A549 (cell line): Measurements from ENCODE around the gene BRD3OS. TPM values are rescaled to one million over a fixed set of nuclear protein-coding genes. Genes with fewer than 3 reads are reported as not detected.

Source experiments
- ATAC-seq, 2 experiments: fragments of 200-7000 bp in 1 of 2; fragments of >200 bp in 1 of 2; cut with Nextera tagmentation in 1 of 2; cut with Tn5 transposase in 1 of 2; 3 replicates each; pipeline versions ENCODE4 v1.8.0 to v1.9.1; 2018 to 2020; ENCODE audit warnings: mild to moderate bottlenecking in 1 of 2, moderate library complexity in 1 of 2
- CTCF ChIA-PET: fragments of 300-600 bp; sonication (Branson Sonifier 250); formaldehyde crosslinking; extraction: SDS; loops from one replicate; lab custom pipeline; 2021; ENCODE audit warnings: antibody characterized with exemption, inconsistent platforms; lab: Yijun Ruan, JAX
- POLR2A ChIA-PET: fragments of 350-600 bp; formaldehyde crosslinking; extraction: SDS; loops from one replicate; lab custom pipeline; 2021; ENCODE audit warnings: antibody characterized with exemption, inconsistent platforms; lab: Yijun Ruan, JAX
- DNase-seq, 2 experiments: peaks; one replicate each; pipeline versions ENCODE4 v3.0.0 to v3.0.0-alpha.2; 2011 to 2016; ENCODE audit warnings: low read depth in 1 of 2, low spot score in 1 of 2
- FAIRE-seq: peaks from 2 replicates; lab custom pipeline; 2011; peaks lifted over from hg19 to GRCh38; lab: Jason Lieb, UNC
- H3K27ac ChIP-seq, 2 experiments: fragments of >200 bp; sonication (Bioruptor Twin); formaldehyde crosslinking; 3 replicates each; pipeline ENCODE4 v1.5.1; 2016 to 2017
- H3K4me1 ChIP-seq: fragments of >200 bp; sonication (Bioruptor Twin); formaldehyde crosslinking; 3 replicates; pipeline ENCODE4 v1.6.1; 2016
- H3K4me2 ChIP-seq: fragments of >200 bp; sonication (Bioruptor Twin); formaldehyde crosslinking; 3 replicates; pipeline ENCODE4 v1.6.1; 2016
- H3K4me3 ChIP-seq: fragments of >200 bp; sonication (Bioruptor Twin); formaldehyde crosslinking; 3 replicates; pipeline ENCODE4 v1.5.1; 2016
- H3K9me3 ChIP-seq: fragments of >200 bp; sonication (Bioruptor Twin); formaldehyde crosslinking; 3 replicates; pipeline ENCODE4 v1.6.1; 2016
- CBX8 ChIP-seq: fragments of 200-600 bp; sonication (generic); IDR thresholded peaks from 2 replicates; pipeline ENCODE4 v1.6.1; 2016
- CHD2 ChIP-seq: fragments of 150-350 bp; IDR thresholded peaks from 2 replicates; pipeline ENCODE4 v1.6.1; 2014; ENCODE audit warnings: low read length; ENCODE audit not compliant: partially characterized antibody
- EHF ChIP-seq: fragments of 250-450 bp; sonication (Bioruptor Pico); IDR thresholded peaks from 2 replicates; pipeline ENCODE4 v1.5.0; 2020; ENCODE audit warnings: mild to moderate bottlenecking
- EHMT2 ChIP-seq: fragments of 200-600 bp; sonication (generic); IDR thresholded peaks from 2 replicates; pipeline ENCODE4 v1.6.1; 2016; ENCODE audit warnings: antibody characterized with exemption, low read depth, mild to moderate bottlenecking, moderate library complexity
- ELK1 ChIP-seq: fragments of 150-350 bp; IDR thresholded peaks from 2 replicates; pipeline ENCODE4 v1.6.1; 2014; ENCODE audit warnings: low read depth, mild to moderate bottlenecking, low read length
- ESRRA ChIP-seq: fragments of 150-350 bp; IDR thresholded peaks from 2 replicates; pipeline ENCODE4 v1.6.1; 2014; ENCODE audit warnings: mild to moderate bottlenecking, low read length, borderline replicate concordance
- FOSB ChIP-seq: fragments of 250-450 bp; sonication (Bioruptor Pico); IDR thresholded peaks from 2 replicates; pipeline ENCODE4 v1.5.0; 2020; ENCODE audit warnings: mild to moderate bottlenecking, moderate library complexity
- FOXS1 ChIP-seq: fragments of 250-450 bp; sonication (Bioruptor Pico); IDR thresholded peaks from 2 replicates; pipeline ENCODE4 v1.5.0; 2020; ENCODE audit warnings: mild to moderate bottlenecking, moderate library complexity
- HEYL ChIP-seq: fragments of 250-450 bp; sonication (Bioruptor Pico); IDR thresholded peaks from 2 replicates; pipeline ENCODE4 v1.8.0; 2021; ENCODE audit warnings: mild to moderate bottlenecking, moderate library complexity
- HMGXB4 ChIP-seq: fragments of 250-450 bp; sonication (Bioruptor Pico); IDR thresholded peaks from 2 replicates; pipeline ENCODE4 v1.5.0; 2021; ENCODE audit warnings: mild to moderate bottlenecking, moderate library complexity, borderline replicate concordance
- HOXB13 ChIP-seq: fragments of 250-450 bp; sonication (Bioruptor Pico); IDR thresholded peaks from 2 replicates; pipeline ENCODE4 v1.5.0; 2020; ENCODE audit warnings: low read depth, mild to moderate bottlenecking, moderate library complexity
- KDM5A ChIP-seq: fragments of 200-600 bp; sonication (generic); IDR thresholded peaks from 2 replicates; pipeline ENCODE4 v1.6.1; 2016; ENCODE audit warnings: antibody characterized with exemption, mild to moderate bottlenecking
- POLR2A ChIP-seq: IDR thresholded peaks from 2 replicates; pipeline ENCODE4 v1.6.1; 2012; ENCODE audit warnings: mild to moderate bottlenecking, low read length
- POLR2AphosphoS2 ChIP-seq: conservative IDR thresholded peaks from 2 replicates; pipeline ENCODE4 v1.6.1; 2012; ENCODE audit warnings: low read length, improper control_type of control experiment, inconsistent platforms
- RAD21 ChIP-seq, 2 experiments: fragments of >200 bp in 1 of 2; sonication (Bioruptor Twin) in 1 of 2; formaldehyde crosslinking in 1 of 2; IDR thresholded peaks in 1 of 2; conservative IDR thresholded peaks in 1 of 2; 2 replicates in 1 of 2; 3 replicates in 1 of 2; pipeline ENCODE4 v1.6.1; 2012 to 2018; ENCODE audit warnings: inconsistent platforms in 1 of 2
- RCOR1 ChIP-seq: fragments of 150-350 bp; IDR thresholded peaks from 2 replicates; pipeline ENCODE4 v1.6.1; 2014; ENCODE audit warnings: antibody characterized with exemption, low read length, low read depth
- RFX5 ChIP-seq: fragments of 450-650 bp; IDR thresholded peaks from 2 replicates; pipeline ENCODE4 v1.7.1; 2014; ENCODE audit warnings: antibody characterized with exemption, mild to moderate bottlenecking, moderate library complexity
- RNF2 ChIP-seq: fragments of 200-600 bp; sonication (generic); IDR thresholded peaks from 2 replicates; pipeline ENCODE4 v1.6.1; 2016; ENCODE audit warnings: low read depth, mild to moderate bottlenecking, antibody characterized with exemption, moderate library complexity, borderline replicate concordance
- SREBF2 ChIP-seq: fragments of 450-650 bp; IDR thresholded peaks from 2 replicates; pipeline ENCODE4 v1.6.1; 2014; ENCODE audit warnings: mild to moderate bottlenecking, moderate library complexity
- TP53 ChIP-seq: fragments of 250-450 bp; sonication (Bioruptor Pico); IDR thresholded peaks from 2 replicates; pipeline ENCODE4 v1.5.0; 2021; ENCODE audit warnings: mild to moderate bottlenecking, moderate library complexity
- ZC3H11A ChIP-seq: fragments of 450-650 bp; IDR thresholded peaks from 2 replicates; pipeline ENCODE4 v1.6.1; 2014; ENCODE audit warnings: antibody characterized with exemption, mild to moderate bottlenecking
- ZFP36 ChIP-seq: fragments of 450-650 bp; IDR thresholded peaks from 2 replicates; pipeline ENCODE4 v1.6.1; 2014; ENCODE audit warnings: borderline replicate concordance; ENCODE audit not compliant: partially characterized antibody
- WGBS: methylation state at CpG from one replicate; pipeline ENCODE4 v1.1.6; 2017; ENCODE audit errors: missing lambda C conversion rate; 5-methylcytosine and 5-hydroxymethylcytosine counted together
- polyA plus RNA-seq, 4 experiments: library from polyadenylated mRNA; depleted of rRNA in 3 of 4; stranded (reverse); fragments of >200 nt; fragmentation: RNase III in 1 of 4; extraction: RNeasy Plus Mini Kit Qiagen cat#74134 plus additional on column Dnase treatment in 1 of 4; gene quantifications; 2 replicates in 3 of 4; 3 replicates in 1 of 4; pipeline ENCODE4 v1.2.3, GENCODE V29; 2011 to 2017

BRD3OS gene
- polyA plus RNA-seq, 2 of the 4 experiments (the other 2 are of a cell fraction), result 10.4 to 10.8 TPM

GRCh38 chr9:134030821-134031470, 5.7 kb downstream of the BRD3OS start:
- Histone ChIP-seq H3K9me3 (no peaks in the 10 kb centered on the region), H3K4me1 (0 out of 3 replicates have a peak, but pooled peaks cover 4% of the 10 kb centered on the region), H3K4me3 (no peak overlapping the region), H3K27ac (no peak overlapping the region), H3K4me2 (no peak overlapping the region)
- ChIA-PET CTCF (interaction anchor here (1.9 kb wide), 1 partner anchor 20 kb away, joined by 6 read pairs; no protein-coding TSS in a partner anchor), POLR2A (no interaction called here)
- no peak for TF ChIP-seq RCOR1
- TF ChIP-seq CBX8, result no peak
- 90% methylated on average over 29 of the region's 29 CpGs for WGBS
- no peak for DNase-seq
- no peak for FAIRE-seq
- ATAC-seq, result no peak

- no peak for FAIRE-seq
- H3K4me1 ChIP-seq, result no peaks in the 10 kb centered on the region
- CTCF ChIA-PET, result no interaction called here
- TF ChIP-seq SREBF2, result no peak
- TF ChIP-seq FOSB (CRISPR knock-in tag), result no peak
- TF ChIP-seq POLR2A, result no peak
- TF ChIP-seq RAD21 (conservative IDR thresholded peaks at IDR 0.05 in 1 of 2, IDR thresholded peaks at IDR 0.05 in 1 of 2), result no peak
- TF ChIP-seq EHF (CRISPR knock-in tag), result no peak
- no peak for TF ChIP-seq ZC3H11A
- no peak for TF ChIP-seq HOXB13 (CRISPR knock-in tag)
- no peak for TF ChIP-seq ZFP36
- no peak for TF ChIP-seq POLR2AphosphoS2
- no peak for TF ChIP-seq EHMT2
- TF ChIP-seq RNF2, result no peak
- TF ChIP-seq HEYL (CRISPR knock-in tag), result no peak
- TF ChIP-seq HMGXB4 (CRISPR knock-in tag), result no peak
- no peak for TF ChIP-seq ELK1
- TF ChIP-seq KDM5A, result no peak
- TF ChIP-seq ESRRA, result no peak
- TF ChIP-seq TP53, result no peak
- TF ChIP-seq FOXS1, result no peak
- no peak for TF ChIP-seq RFX5
- no peak for TF ChIP-seq CHD2
- no peak overlapping the region for H3K4me3 ChIP-seq
- POLR2A ChIA-PET, result no interaction called here
- no peaks in the 10 kb centered on the region for H3K9me3 ChIP-seq
- no peak for ATAC-seq
- no peak for DNase-seq
- H3K4me2 ChIP-seq, result no peak overlapping the region
- 90% methylated on average over 14 of the region's 14 CpGs for WGBS
- H3K27ac ChIP-seq, result no peak overlapping the region
Observed at GRCh38 chr9:134031783-134032182, 6.5 kb downstream of the BRD3OS start.
